K562 (cell line): ENCODE measurements around the gene ATP5F1D.

Experiments
- CTCF ChIP-seq, 3 experiments: IDR thresholded peaks in 2 of 3; conservative IDR thresholded peaks in 1 of 3; 2 replicates each; pipeline ENCODE4 v1.5.1; 2011 to 2012; ENCODE audit warnings: low read length in 3 of 3, mild to moderate bottlenecking in 3 of 3, control low read depth in 2 of 3, improper control_type of control experiment in 1 of 3, inconsistent platforms in 1 of 3, low read depth in 1 of 3, mixed read lengths in 1 of 3, moderate library complexity in 1 of 3; ENCODE audit not compliant: insufficient read depth in 2 of 3
- CUX1 ChIP-seq: fragments of 200-800 bp; sonication (Bioruptor generic); IDR thresholded peaks from 2 replicates; pipeline ENCODE4 v1.6.1; 2016; ENCODE audit warnings: missing genetic modification characterization, missing compliant biosample characterization
- ESRRA ChIP-seq: fragments of 450-650 bp; IDR thresholded peaks from 2 replicates; pipeline ENCODE4 v1.6.1; 2014; ENCODE audit warnings: low read depth, mild to moderate bottlenecking, moderate library complexity, borderline replicate concordance
- GATA2 ChIP-seq: sonication (generic); formaldehyde crosslinking; IDR thresholded peaks from 2 replicates; pipeline ENCODE4 v1.4.0; 2020; ENCODE audit warnings: mild to moderate bottlenecking, missing genetic modification reagents
- NFIX ChIP-seq: fragments of 250-450 bp; sonication (Bioruptor Pico); IDR thresholded peaks from 2 replicates; pipeline ENCODE4 v1.4.0; 2020; ENCODE audit warnings: low read depth, mild to moderate bottlenecking, moderate library complexity
- POLR2A ChIP-seq: fragments of 450-650 bp; conservative IDR thresholded peaks from 2 replicates; pipeline ENCODE4 v1.6.1; 2016
- SP1 ChIP-seq: sonication (generic); formaldehyde crosslinking; IDR thresholded peaks from 2 replicates; pipeline ENCODE4 v1.8.1; 2022; ENCODE audit warnings: mild to moderate bottlenecking, missing genetic modification reagents
- ZNF280A ChIP-seq: fragments of 450-650 bp; IDR thresholded peaks from 2 replicates; pipeline ENCODE4 v1.6.1; 2018; ENCODE audit warnings: mild to moderate bottlenecking, low read depth; ENCODE audit not compliant: partially characterized antibody

- TF ChIP-seq CTCF (IDR thresholded peaks at IDR 0.05 in 2 of 3, conservative IDR thresholded peaks at IDR 0.05 in 1 of 3; ENCODE audit: insufficient read depth in 2 of 3, low read depth in 1 of 3, low read length in 3 of 3) (no peak), SP1 (CRISPR knock-in tag) (no peak), ESRRA (no peak), NFIX (CRISPR knock-in tag) (no peak), POLR2A (no peak), CUX1 (CRISPR knock-in tag) (no peak), ZNF280A (no peak), GATA2 (CRISPR knock-in tag) (no peak)
Measured at GRCh38 chr19:1264801-1265614, 23.5 kb downstream of the ATP5F1D start.
